HG02763 (cell line): Measurements from ENCODE around the gene PLEKHA7.

Source experiments
- ATAC-seq: cut with Tn5 transposase; IDR thresholded peaks from one replicate; pipeline ENCODE4 v1.9.1; 2021; ENCODE audit warnings: mild to moderate bottlenecking, moderate library complexity; ENCODE audit not compliant: unreplicated experiment

PLEKHA7 gene

DNA sequence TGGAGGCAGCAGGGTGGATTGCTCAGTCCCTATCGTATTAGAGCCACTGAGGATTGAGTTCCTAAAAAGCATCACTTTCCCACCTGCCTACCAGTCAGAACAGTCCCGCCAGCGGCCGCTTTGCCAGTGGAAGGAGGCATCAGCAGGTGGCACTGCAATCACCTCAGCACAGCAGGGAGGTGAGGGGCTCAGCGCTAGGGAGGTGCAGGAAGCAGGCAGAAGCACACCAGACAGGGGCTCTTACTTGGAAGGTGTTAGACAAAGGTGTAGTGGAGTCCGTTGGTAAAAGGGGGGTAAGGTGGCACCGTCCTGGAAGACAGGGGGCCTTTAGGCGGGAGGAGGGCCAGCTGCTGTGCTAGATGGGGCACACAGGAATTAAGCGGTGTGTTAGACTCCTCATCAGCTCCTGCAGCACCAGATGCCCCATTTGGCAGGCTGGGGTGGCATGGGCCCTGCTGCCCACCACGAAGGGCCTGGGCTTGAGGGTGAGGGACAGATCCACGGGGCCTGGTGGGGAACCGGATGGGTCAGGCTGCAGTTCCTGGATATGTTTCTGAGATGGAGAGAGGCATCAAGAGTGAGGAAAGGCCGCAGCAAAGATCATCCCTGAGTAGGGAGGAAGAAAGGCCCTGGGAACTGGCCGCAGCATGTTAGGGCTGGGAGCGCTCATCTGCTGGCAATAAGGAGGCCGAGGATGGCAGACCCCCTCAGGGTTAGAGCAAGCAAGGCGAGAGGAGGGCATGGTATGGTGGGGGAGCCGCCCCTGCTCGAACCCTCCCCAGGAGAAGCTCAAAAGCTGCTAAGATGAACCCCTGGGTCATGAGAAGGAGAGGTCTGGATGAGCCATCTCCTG lies 233.3 kb downstream of the PLEKHA7 start:
- no peak for ATAC-seq

DNA sequence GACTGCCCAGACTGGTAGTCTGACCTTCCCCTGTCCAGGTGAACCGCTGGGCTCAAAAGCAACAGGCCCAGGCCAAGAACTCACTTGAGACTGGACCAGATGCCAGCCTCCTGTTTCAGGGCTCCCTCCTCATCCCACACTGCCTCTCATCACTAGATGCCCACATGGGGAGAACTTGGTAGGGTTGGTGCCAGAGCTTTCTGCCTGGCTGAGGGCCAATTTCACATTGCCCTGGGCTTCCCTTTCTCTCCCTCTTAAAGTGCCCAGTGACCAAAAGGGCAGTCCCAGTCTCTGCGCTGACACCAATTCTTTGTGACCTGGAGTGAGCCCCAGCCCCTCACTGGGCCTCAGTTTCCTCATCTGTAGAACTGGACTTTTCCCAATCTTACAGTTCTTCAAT lies 234.1 kb downstream of the PLEKHA7 start:
- no peak for ATAC-seq

DNA sequence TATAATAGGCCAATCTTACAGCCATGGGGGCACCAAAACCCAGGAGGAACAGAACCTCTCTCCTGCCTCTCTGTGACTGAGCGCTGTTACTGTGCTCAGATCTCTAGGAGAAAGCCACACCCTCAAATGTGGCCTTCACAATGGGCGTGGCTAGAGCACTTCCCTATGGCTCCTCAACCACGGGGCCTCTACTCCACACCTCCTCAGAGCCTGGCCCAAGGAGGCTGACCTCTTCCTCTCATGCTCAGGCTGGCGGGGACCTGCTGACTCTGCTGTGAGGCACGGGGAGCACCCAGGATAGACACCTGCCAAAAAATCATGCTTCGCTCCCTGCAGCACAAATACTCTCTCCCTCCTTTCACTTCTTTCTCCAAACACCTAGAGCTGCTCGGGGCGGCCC lies 234.8 kb downstream of the PLEKHA7 start:
- ATAC-seq, result no peak

DNA sequence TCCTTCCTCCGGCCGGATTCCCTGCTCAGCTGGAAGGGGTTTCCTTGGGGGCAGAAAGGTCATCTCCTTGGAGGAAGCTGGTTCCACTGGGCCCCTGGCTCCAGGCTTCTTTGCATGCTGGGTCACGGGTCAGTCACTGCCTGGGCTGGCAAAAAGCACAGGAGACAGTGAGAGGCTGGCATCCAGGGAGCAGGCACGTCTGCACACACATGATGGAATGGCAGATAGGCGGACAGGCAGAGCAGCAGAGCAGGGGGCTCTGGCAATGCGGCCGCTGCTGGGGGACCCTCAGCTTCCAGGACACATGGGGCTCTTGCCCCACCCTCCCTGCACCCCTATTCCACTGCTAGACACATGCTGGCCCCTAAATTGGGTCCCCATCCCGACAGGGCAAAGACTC lies 235.3 kb downstream of the PLEKHA7 start:
- ATAC-seq, result no peak

DNA sequence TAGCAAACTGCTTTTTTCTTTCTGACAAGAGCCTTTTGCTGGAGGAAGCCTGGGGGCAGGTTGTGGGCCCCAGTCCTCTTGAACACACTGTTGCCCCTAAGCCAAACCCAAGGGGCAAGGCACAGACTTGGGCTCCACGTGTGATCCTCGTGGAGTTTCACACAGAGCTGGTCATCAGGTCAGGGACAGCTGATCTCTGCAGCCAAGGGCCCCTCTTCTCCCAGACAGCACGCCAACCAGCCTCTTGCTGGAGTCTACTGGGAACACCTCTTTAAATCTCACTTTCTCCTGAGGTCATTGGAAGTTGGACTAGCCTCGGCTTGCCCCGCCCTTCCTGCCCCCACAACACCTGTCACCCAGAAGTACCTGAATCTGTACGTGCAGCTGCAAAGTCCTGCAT lies 235.9 kb downstream of the PLEKHA7 start:
- ATAC-seq, result no peak

DNA sequence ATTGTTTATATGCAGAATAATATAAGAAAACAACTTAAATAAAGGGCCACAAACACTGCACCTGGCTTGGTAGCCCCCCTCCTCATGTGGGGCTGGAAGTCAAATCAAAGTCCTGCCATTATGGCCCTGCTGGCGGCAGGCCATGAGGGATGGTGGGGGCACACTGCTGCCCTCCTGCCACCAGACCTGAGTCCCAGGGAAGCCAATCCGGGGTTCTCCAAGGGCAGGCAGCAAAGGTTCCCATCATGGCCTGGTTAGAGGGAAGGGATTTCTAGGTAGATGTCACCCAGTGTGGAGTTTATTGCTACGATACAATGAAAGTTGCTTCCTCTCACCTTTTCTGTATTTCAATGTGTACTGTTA lies 236.6 kb downstream of the PLEKHA7 start:
- no peak for ATAC-seq

DNA sequence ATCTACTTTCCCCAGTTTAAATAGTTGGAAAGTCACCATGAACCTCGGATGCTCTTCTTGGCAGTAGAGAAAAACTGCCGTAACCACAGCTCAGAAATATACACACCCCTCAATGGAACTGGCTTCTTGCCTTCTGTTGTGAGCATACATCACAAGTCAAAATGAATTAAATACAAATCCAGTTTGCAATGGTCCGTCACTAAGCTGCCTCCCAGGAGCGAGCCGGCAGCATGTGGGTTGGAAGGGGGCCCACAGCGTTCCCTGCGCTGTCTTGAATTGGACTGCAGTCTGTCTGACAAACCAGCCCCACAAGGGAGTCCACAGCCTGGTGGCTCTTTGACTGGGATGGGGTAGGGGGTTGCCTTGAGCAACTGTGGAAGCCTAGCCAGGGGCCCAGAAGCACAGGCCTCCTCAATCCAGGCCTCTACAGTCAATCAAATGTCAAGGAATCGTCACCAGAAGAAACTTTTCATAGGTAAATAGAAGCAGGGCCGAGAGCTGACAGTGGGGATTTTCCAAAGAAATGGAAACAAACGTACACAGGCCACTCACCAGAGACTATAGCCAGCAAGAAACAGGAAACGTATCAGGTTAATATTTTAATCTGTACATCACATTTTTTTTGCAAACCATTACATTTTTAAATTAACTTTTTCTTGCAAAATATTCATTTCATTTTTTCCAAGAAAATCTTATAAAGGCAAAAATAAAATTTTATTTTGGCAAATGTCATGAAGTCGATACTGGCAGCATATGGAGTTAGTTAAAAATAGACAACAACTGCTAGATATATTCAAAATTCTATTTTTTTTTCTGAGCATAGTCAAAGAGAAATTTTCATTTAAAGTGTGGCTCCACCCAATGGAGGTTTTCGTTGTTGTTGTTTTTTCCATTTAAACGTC lies 237.3 kb downstream of the PLEKHA7 start:
- no peak for ATAC-seq

DNA sequence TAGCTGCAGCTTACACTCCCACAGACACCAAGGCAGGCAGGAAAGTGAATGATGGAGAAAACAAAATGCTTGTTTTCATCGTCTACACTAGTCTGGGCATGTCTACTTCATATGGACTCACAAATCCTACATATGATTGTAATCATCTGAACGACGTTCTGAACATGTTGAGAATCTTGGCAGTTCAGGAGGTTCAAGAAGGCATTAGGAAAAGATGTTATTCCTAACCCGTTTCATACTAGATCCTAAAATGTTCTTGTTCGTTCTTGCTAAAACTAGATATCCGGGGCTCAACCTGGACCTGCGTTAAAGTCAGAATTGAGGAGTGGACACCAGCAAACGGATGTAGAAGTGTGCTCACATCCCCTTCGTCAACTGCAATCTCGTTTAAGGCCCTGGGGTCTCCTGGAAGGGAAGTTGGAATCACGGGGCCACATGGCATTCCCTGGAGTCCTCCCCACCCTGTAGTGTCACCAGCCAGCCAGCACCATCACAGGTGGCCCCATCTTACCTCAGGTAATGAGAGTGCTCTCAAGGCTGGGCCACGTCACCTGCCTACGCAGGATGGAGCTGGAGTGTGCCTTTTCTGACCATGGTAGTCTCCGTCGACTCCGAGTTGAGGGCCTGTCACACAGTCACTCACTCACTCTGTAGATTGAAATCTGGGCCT lies 238.5 kb downstream of the PLEKHA7 start:
- no peak for ATAC-seq

DNA sequence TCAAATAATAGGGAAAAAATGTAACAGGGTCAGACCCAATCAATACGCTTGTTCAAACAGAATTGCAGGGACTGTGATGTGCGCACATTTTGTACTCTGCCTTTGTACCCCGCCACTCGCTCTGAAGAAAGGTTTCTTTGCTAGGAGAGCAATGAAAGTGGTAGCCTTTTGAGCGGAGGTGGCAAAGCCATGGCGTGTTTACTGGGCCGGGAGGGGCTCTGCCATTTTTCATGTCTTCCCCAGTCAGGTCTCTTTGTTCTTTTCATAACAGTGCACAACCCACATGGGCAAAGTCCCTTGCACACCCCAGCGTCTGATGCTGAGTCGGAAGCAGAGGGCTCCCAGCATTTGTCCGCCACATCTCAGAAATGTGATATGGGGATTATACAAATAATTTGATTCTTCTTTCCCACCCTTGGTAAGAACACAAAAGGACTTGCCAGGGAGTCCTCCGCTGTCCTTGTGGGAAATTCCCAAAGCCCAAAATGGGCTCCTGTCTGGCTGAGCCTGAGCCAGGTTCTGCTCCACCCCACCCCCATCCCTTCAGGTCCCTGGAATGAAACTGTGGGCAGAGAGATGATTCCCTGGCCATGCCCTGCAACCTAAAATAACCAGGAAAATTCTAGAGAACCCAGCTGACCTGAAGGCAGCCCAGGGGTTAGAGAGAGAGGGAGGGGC lies 239.1 kb downstream of the PLEKHA7 start:
- ATAC-seq, result no peak

DNA sequence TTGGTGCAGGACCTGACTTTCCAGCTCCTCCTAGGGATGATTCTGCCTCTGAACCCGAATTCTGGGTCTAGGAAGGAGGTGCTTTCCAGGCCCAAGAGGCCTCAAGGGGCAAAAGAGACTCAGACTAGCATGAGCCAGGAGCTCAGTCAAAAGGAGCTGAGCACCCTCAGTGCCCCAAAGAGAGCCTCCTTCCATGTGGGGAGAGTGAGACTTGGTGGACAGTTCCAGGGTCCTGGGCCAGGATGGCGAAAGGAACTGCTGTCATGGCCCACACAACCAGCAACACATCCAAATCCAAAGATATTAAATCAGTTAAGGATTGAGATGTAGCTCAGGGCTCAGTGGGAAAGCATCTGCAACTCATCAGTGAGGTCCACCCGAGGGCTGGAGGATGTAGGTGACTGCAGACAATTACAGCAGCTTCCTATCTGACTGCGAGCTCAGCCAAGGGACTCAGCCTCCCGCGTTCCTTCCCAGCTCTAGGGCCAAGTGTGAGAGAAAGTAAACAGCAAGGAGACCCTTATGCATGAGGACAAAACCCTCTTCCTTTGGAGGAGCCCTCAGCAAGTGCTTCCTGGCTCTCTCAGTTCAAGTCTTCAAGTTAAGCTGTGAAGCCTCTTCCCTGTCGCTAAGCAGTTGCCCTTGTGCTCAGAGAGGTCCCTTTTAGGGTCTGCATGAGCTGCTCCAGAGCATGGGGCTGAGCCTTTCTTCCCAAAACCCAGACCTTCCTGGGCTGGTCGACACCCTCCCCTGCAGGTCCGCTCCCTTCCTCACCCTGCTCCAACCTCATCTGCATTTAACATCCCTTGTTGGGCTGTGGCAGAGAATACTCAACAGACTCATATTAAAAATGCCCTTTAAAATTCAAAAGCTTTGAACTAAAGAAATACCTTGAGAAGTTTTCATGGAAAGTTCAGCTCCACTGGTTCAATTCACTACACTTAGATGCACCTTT lies 240.0 kb downstream of the PLEKHA7 start:
- ATAC-seq, result no peak

DNA sequence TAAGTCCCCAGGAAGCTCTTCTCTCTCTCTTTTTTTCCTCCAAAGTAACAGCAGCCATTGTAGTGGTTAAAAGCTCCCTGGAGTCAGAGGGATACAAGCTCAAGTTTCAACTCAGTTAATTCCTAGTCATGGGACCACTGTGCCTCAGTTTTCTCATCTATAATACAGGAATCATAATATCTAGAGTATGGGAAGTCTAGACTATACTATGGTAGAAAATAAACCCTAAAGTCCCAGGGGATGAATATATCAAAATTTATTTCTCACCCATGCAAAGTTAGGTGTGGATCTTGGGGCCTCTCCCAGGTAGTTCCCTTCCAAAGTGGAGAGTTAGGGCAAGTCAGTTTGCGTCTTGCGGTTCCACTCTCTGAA lies 242.1 kb downstream of the PLEKHA7 start:
- no peak for ATAC-seq

DNA sequence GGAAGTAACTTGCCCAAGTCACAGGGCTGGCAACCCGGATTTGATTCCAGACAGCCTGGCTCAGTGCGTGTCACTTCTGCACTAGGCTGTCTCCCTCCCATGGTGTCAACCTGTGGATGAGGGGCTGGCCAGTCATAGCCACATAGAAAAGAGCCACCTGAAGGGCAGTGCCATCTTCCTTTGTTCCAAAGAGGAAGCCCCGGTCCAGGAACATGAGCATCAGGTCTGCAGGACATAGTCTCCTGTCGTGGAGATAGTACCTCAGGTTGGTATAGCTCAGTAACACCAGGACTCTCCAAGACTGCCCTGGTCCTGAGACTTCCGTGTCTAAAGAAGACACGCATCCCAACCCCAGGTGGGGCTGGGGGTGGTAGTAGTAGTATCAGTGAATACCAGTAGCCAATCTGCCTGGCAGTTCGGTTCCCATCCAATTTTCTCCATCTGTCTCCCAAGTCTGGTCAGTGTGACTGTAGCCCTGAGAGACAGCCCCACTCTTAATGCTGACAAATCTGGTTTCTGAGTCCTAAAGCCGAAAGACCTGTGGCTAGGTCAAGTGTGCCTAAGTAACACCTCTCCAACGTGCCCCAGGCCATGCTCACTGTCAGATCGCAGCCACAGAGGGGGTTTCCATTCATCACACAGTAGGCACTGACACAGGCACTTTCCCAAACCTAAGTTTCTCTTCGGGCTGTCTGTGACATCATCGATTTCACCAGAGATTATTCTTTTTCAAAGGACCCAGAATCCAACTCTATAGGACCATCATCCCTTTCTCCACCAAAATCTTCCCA lies 242.7 kb downstream of the PLEKHA7 start:
- no peak for ATAC-seq

DNA sequence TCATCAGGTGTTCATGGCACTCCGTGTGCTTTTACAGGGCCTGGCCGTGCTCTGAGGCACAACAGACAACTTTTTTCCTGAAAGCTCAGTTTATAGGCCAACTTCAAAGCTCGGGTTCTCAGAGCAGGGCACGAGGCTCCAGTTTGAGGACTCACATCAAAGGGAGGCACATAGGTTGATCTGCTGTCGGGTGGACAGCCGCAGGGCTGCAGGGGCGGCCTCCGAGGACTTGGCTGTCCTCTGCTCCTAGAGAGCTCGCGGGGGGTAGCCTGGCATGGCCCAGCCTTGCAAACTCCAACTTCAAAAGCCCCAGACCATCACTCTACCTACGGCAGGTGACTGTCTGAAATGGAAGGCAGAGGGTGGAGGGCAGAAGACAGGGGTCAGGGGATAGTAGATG lies 244.2 kb downstream of the PLEKHA7 start:
- ATAC-seq, result no peak

DNA sequence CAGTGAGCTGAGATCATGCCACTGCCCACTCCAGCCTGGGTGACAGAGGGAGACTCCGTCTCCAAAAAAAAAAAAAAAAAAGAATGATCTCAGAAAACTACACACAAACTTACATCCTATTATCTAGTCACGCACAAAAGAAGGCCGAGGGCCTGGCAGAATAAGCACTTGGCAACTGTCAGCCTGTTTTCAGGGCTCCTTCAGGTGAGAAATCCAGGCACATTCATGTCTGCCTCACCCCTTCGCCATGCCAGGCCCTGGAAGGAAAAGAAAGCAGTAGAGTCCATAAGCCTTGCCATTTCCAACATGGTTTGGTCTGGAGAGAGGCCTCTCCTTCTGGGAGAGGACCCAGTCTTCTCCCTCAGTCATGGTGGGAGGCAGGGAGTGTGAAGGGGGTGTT lies 244.8 kb downstream of the PLEKHA7 start:
- ATAC-seq, result no peak

DNA sequence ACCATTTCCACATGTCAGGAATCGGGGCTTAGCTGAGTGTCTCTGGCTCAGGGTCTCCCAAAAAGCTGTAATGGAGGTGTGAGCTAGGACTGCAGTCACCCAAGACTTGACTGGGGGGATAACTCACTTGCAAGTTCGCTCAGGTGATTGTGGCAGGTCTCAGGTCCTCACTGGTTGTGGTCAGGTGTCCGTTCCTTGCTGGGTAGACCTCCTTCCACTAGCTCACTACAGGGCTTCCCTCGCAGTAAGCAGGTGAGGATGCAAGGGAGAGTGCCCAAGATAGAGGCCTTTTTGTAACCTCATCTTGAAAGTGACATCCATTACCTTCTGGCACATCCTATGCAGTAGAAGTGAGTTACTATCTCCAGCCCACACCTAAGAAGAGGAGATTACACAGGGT lies 246.3 kb downstream of the PLEKHA7 start:
- no peak for ATAC-seq

DNA sequence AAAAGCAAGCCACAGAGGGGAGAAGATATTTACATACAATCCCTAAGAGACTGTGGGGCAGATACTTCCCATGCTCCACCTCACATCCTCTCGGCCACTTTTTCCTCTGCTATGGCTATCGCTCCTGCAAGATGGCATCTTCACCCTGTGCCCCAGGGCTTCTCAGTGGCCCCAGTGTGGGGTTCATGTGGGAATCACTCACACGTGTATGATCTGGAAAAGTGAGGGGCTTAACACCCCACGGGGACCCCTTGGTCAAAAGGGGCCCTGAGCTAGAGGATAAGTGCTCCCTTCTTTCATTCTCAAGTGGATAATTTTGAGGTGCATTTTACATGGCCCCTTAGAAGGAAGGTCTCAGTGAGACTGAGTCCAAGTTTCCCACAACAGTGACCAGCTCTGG lies 247.1 kb downstream of the PLEKHA7 start:
- ATAC-seq, result no peak

DNA sequence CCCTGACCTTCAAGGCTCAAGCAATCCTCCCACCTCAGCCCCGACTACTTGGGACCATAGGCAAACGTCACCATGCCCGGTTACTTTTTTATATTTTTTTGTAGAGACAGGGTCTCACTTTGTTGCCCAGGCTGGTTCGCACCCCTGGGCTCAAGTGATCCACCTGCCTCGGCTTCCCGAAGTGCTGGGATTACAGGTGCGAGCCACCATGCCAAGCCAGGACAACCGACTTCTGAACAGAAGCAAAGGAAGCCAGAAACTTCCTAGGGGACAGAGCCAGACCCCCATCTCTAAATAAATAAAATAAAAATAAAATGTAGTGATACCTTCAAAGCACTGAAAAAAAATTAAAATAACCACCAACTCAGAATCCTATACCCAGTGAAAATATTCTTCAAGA lies 249.3 kb downstream of the PLEKHA7 start:
- no peak for ATAC-seq

DNA sequence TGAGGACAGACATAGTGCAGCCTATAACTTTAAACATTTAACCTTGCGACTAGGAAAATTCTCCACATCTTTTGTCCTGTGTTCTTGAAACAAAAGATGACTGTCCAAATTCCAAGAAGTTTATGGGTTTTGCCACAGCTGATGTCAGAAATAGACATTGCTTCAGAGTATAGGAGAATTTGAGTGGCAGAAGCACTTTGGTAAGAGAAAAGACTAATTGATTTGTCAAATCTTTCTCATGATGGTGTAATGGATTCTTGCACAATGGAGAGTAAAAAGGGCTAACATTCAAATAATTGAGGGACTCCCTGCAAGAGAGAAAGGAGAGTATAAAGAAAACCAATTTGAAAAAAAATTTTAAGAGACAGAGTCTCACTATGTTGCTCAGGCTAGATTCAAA lies 250.5 kb downstream of the PLEKHA7 start:
- ATAC-seq, result no peak

DNA sequence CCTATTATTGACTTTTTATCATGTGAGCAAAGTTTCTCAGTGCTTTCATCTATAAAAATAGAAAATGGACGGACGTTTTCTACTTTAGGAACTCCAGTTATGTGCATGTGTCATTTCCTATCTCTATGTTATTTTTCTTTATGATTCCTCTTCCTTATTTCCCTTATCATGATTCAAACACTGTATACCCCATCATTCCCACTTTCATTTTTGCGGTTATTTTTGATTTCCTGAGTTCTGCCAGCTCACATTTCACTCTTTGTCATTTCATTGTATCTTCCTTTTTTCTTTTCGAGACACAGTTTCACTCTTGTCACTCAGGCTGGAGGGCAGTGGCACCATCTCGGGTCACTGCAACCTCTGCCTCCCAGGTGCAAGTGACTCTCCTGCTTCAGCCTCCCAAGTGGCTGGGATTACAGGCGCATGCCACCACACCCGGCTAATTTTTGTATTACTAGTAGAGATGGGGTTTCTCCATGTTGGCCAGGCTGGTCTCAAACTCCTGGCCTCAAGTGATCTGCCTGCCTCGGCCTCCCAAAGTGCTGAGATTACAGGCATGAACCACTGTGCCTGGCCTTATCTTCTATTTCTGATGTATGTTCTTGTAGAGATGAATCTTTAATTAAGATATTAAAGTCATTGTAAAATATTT lies 254.2 kb downstream of the PLEKHA7 start:
- no peak for ATAC-seq
